ENCODE data around the gene PPP4R4. TPM values are rescaled to one million over a fixed set of nuclear protein-coding genes. Genes with fewer than 3 reads are reported as not detected.
A peak's percentile ranks its signal among the peaks of the same experiment; 100 is the strongest.

PPP4R4 gene
- total RNA-seq, 1 experiment from 2014 or later, result 5.5 TPM

DNA sequence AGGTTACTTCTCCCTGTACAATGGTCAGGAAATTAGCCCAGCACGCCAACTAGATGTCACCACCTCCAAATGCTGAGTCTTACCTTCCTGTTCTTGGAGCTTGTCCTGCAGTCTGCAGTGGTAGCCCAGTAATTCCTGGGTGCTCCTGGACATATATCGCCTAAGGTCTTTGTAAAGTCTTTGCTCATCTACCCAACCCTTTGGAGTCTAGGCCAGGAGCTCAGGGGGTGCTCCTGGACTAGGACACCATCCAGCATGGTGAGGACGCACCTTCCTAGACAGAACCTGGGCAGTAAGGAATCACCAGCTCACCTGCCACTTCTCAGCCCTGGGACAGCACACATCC lies 118.4 kb downstream of the PPP4R4 start:
- Histone ChIP-seq H3K79me2 (ENCODE audit: insufficient read depth, low read length) (no peaks in the 10 kb centered on the region), H3K9me3 (ENCODE audit: control insufficient read depth in 1 of 2, insufficient read depth in 1 of 2, low read depth in 1 of 2, low read length in 2 of 2) (no peaks in the 10 kb centered on the region), H3K4me1 (ENCODE audit: control insufficient read depth in 1 of 2, insufficient read depth in 2 of 2, low read length in 2 of 2) (no peaks in the 10 kb centered on the region), H2AFZ (ENCODE audit: low read depth, low read length, poor library complexity, severe bottlenecking) (no peak overlapping the region), H3K4me2 (ENCODE audit: low read length) (no peak overlapping the region), H3K27ac (ENCODE audit: low read depth, low read length) (no peak overlapping the region), H4K20me1 (ENCODE audit: insufficient read depth) (no peaks in the 10 kb centered on the region), H3K36me3 (ENCODE audit: control insufficient read depth in 1 of 2, insufficient read depth in 2 of 2, low read length in 2 of 2) (no peaks in the 10 kb centered on the region), H3K27me3 (ENCODE audit: insufficient read depth, low read length) (no peaks in the 10 kb centered on the region), H3K9me2 (ENCODE audit: insufficient read depth) (no peaks in the 10 kb centered on the region), H3K4me3 (replicated peaks in 1 of 2; ENCODE audit: low read depth in 1 of 2, low read length in 2 of 2) (no peak overlapping the region), H3K9ac (ENCODE audit: low read length) (no peak overlapping the region)
- no peak for DNase-seq (ENCODE audit: low read depth, low spot score)
- no peak for TF ChIP-seq EGR1 (IDR thresholded peaks at IDR 0.05; ENCODE audit: low read depth)
- no peak for TF ChIP-seq ELF1 (IDR thresholded peaks at IDR 0.05; ENCODE audit: borderline replicate concordance, low read depth)
- no peak for TF ChIP-seq CBX3 (IDR thresholded peaks at IDR 0.05; ENCODE audit: low read depth)
- no peak for TF ChIP-seq POLR2AphosphoS5 (IDR thresholded peaks at IDR 0.05; ENCODE audit: low read depth, low read length)
- TF ChIP-seq YY1 (IDR thresholded peaks at IDR 0.05; ENCODE audit: extremely low read depth, insufficient replicate concordance, low read depth, low read length), result no peak
- TF ChIP-seq CEBPB (IDR thresholded peaks at IDR 0.05; ENCODE audit: low read depth), result no peak
- intact Hi-C loops (cut with micrococcal nuclease), result no loop called here
- POLR2A ChIA-PET, result no interaction called here
- RAD21 ChIA-PET (ENCODE audit: low non-redundant PET in 1 of 2, low total read pairs in 2 of 2, uncharacterized antibody in 2 of 2, unreplicated experiment in 2 of 2), result no interaction called here
- CTCF ChIA-PET, result no interaction called here
- ATAC-seq, result no peak
- BruUV-seq (replicated peaks), result no TSS peak

DNA sequence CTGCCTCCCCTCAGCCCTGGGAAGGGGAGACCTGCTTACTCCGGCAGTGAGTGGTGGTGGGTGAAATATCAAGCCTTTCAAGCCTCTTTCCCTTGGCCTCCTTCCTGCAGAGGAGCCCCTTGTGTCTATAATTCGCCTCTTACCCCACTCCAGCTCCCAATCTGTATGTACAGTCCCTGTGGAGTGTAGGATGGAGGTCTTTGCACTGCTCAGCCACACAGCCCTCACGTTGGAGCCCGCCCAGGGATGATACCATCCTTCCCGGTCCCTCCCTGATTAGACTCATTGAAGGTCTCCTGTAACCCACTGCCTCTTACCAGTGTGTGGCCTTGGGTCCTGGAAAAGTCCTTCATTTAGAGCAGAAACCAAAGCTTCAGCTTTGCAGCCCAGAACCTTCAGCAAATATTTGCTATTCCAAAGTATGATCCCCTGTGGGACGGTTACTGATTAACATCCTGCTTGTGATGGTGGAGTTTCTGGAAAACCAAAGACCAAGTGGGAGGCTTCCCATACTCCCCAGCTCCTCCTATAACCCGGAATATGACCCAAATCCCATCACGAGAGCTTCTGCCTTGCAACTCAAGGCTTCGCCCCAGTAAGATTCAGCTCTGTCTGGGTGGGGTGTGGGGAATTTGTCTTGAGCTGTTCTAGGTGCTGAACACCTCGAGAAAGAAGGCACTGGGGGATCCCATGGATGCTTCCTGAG lies 118.9 kb downstream of the PPP4R4 start, which contains the start of gene SERPINA10:
Gene SERPINA10 (minus strand): TSS at position 397 of the 706 bp plus-strand sequence. CDS start 2,675 bp downstream, outside the sequence.
- H2AFZ ChIP-seq (ENCODE audit: low read depth, low read length, poor library complexity, severe bottlenecking), result no peak within 1 kb of the TSS
- no peaks in the 10 kb centered on the region for H3K36me3 ChIP-seq (ENCODE audit: control insufficient read depth in 1 of 2, insufficient read depth in 2 of 2, low read length in 2 of 2)
- H4K20me1 ChIP-seq (ENCODE audit: insufficient read depth), result no peaks in the 10 kb centered on the region
- H3K27me3 ChIP-seq (ENCODE audit: insufficient read depth, low read length), result no peaks in the 10 kb centered on the region
- DNase-seq (ENCODE audit: low read depth, low spot score) (no peak), ATAC-seq (no peak)
- H3K9me3 ChIP-seq (ENCODE audit: control insufficient read depth in 1 of 2, insufficient read depth in 1 of 2, low read depth in 1 of 2, low read length in 2 of 2), result no peaks in the 10 kb centered on the region
- intact Hi-C loops (cut with micrococcal nuclease), result no loop called here
- BruUV-seq (replicated peaks), result no TSS peak
- no peaks in the 10 kb centered on the region for H3K4me1 ChIP-seq (ENCODE audit: control insufficient read depth in 1 of 2, insufficient read depth in 2 of 2, low read length in 2 of 2)
- CTCF ChIA-PET, result no interaction called here
- POLR2A ChIA-PET, result no interaction called here
- H3K9me2 ChIP-seq (ENCODE audit: insufficient read depth), result no peaks in the 10 kb centered on the region
- no peak within 1 kb of the TSS for H3K27ac ChIP-seq (ENCODE audit: low read depth, low read length)
- no peak within 1 kb of the TSS for H3K4me2 ChIP-seq (ENCODE audit: low read length)
- no peak for TF ChIP-seq YY1 (IDR thresholded peaks at IDR 0.05; ENCODE audit: extremely low read depth, insufficient replicate concordance, low read depth, low read length)
- TF ChIP-seq, protein P1, sequence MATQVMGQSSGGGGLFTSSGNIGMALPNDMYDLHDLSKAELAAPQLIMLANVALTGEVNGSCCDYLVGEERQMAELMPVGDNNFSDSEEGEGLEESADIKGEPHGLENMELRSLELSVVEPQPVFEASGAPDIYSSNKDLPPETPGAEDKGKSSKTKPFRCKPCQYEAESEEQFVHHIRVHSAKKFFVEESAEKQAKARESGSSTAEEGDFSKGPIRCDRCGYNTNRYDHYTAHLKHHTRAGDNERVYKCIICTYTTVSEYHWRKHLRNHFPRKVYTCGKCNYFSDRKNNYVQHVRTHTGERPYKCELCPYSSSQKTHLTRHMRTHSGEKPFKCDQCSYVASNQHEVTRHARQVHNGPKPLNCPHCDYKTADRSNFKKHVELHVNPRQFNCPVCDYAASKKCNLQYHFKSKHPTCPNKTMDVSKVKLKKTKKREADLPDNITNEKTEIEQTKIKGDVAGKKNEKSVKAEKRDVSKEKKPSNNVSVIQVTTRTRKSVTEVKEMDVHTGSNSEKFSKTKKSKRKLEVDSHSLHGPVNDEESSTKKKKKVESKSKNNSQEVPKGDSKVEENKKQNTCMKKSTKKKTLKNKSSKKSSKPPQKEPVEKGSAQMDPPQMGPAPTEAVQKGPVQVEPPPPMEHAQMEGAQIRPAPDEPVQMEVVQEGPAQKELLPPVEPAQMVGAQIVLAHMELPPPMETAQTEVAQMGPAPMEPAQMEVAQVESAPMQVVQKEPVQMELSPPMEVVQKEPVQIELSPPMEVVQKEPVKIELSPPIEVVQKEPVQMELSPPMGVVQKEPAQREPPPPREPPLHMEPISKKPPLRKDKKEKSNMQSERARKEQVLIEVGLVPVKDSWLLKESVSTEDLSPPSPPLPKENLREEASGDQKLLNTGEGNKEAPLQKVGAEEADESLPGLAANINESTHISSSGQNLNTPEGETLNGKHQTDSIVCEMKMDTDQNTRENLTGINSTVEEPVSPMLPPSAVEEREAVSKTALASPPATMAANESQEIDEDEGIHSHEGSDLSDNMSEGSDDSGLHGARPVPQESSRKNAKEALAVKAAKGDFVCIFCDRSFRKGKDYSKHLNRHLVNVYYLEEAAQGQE (IDR thresholded peaks at IDR 0.05; ENCODE audit: low read depth), result peak; percentile 31; the same call in 1 of the 2 replicates
- H3K79me2 ChIP-seq (ENCODE audit: insufficient read depth, low read length), result no peaks in the 10 kb centered on the region
- no peak within 1 kb of the TSS for H3K9ac ChIP-seq (ENCODE audit: low read length)
- RAD21 ChIA-PET (ENCODE audit: low non-redundant PET in 1 of 2, low total read pairs in 2 of 2, uncharacterized antibody in 2 of 2, unreplicated experiment in 2 of 2), result no interaction called here
- no peak within 1 kb of the TSS for H3K4me3 ChIP-seq (replicated peaks in 1 of 2; ENCODE audit: low read depth in 1 of 2, low read length in 2 of 2)
